HepG2 (cell line): ENCODE data around the gene CISD1. TPM values are rescaled to one million over a fixed set of nuclear protein-coding genes. Genes with fewer than 3 reads are reported as not detected.

Experiments used
- AGO1 ChIP-seq: fragments of 200-400 bp; formaldehyde crosslinking; IDR thresholded peaks from 2 replicates; pipeline ENCODE4 v1.6.1; 2017; ENCODE audit warnings: mild to moderate bottlenecking, low read depth, low read length, moderate library complexity; ENCODE audit not compliant: poor library complexity, severe bottlenecking
- ATF7 ChIP-seq, 2 experiments: fragments of 450-650 bp in 1 of 2; sonication (generic) in 1 of 2; formaldehyde crosslinking in 1 of 2; IDR thresholded peaks; 2 replicates each; pipeline versions ENCODE4 v1.4.0 to v1.6.1; 2016 to 2020; ENCODE audit warnings: antibody characterized with exemption in 1 of 2, mild to moderate bottlenecking in 1 of 2, missing genetic modification reagents in 1 of 2
- ETV6 ChIP-seq: sonication (generic); formaldehyde crosslinking; conservative IDR thresholded peaks from 2 replicates; pipeline ENCODE4 v1.4.0; 2020; ENCODE audit warnings: missing genetic modification reagents
- FOSL2 ChIP-seq: sonication (generic); formaldehyde crosslinking; IDR thresholded peaks from 2 replicates; pipeline ENCODE4 v1.4.0; 2020; ENCODE audit warnings: missing genetic modification reagents
- GABPA ChIP-seq, 2 experiments: IDR thresholded peaks; 2 replicates each; pipeline ENCODE4 v1.6.1; 2011 to 2016; ENCODE audit warnings: low read depth in 2 of 2, low read length in 1 of 2, missing biosample characterization in 1 of 2, missing genetic modification characterization in 1 of 2
- HOXA7 ChIP-seq: sonication (generic); formaldehyde crosslinking; IDR thresholded peaks from 2 replicates; pipeline ENCODE4 v1.8.1; 2022; ENCODE audit warnings: mild to moderate bottlenecking, missing genetic modification reagents, moderate library complexity
- HOXA9 ChIP-seq: sonication (generic); formaldehyde crosslinking; IDR thresholded peaks from 2 replicates; pipeline ENCODE4 v1.8.1; 2022; ENCODE audit warnings: missing genetic modification reagents, mild to moderate bottlenecking, moderate library complexity, borderline replicate concordance
- NFE2 ChIP-seq: sonication (generic); formaldehyde crosslinking; IDR thresholded peaks from 2 replicates; pipeline ENCODE4 v1.4.0; 2020; ENCODE audit warnings: missing genetic modification reagents
- NFKB2 ChIP-seq: sonication (generic); formaldehyde crosslinking; IDR thresholded peaks from 2 replicates; pipeline ENCODE4 v1.4.0; 2020; ENCODE audit warnings: missing genetic modification reagents, borderline replicate concordance
- SAFB2 ChIP-seq: sonication (generic); formaldehyde crosslinking; IDR thresholded peaks from 2 replicates; pipeline ENCODE4 v1.5.1; 2020; ENCODE audit warnings: missing genetic modification reagents, low read depth, mild to moderate bottlenecking, borderline replicate concordance
- SALL1 ChIP-seq: sonication (generic); formaldehyde crosslinking; IDR thresholded peaks from 2 replicates; pipeline ENCODE4 v1.8.0; 2022; ENCODE audit warnings: mild to moderate bottlenecking, missing genetic modification reagents
- SNAI1 ChIP-seq: sonication (generic); formaldehyde crosslinking; IDR thresholded peaks from 2 replicates; pipeline ENCODE4 v1.5.0; 2020; ENCODE audit warnings: mild to moderate bottlenecking, missing genetic modification reagents, borderline replicate concordance
- SPEN ChIP-seq: sonication (generic); formaldehyde crosslinking; IDR thresholded peaks from 2 replicates; pipeline ENCODE4 v1.5.1; 2020; ENCODE audit warnings: low read depth, mild to moderate bottlenecking, missing genetic modification reagents
- ZFX ChIP-seq: sonication (generic); formaldehyde crosslinking; IDR thresholded peaks from 2 replicates; pipeline ENCODE4 v1.4.0; 2020; ENCODE audit warnings: mild to moderate bottlenecking, low read depth, missing genetic modification reagents, moderate library complexity
- ZNF263 ChIP-seq: sonication (generic); formaldehyde crosslinking; IDR thresholded peaks from 2 replicates; pipeline ENCODE4 v1.4.0; 2020; ENCODE audit warnings: missing genetic modification reagents
- ZNF556 ChIP-seq: sonication (generic); formaldehyde crosslinking; IDR thresholded peaks from 2 replicates; pipeline ENCODE4 v1.4.0; 2020; ENCODE audit warnings: mild to moderate bottlenecking, missing genetic modification reagents, borderline replicate concordance
- ZNF567 ChIP-seq: sonication (generic); formaldehyde crosslinking; IDR thresholded peaks from 2 replicates; pipeline ENCODE4 v1.8.1; 2023; ENCODE audit warnings: mild to moderate bottlenecking, missing genetic modification reagents, borderline replicate concordance
- polyA plus RNA-seq, 8 experiments: library from polyadenylated mRNA; depleted of rRNA in 3 of 8; stranded (reverse) in 7 of 8; unstranded in 1 of 8; fragments of >200 nt; fragmentation: Illumina TruSeq in 4 of 8; extraction: Trizol in 4 of 8; gene quantifications; 2 replicates each; pipeline versions ENCODE4 v1.2.1 to v1.2.3, GENCODE V29; 2011 to 2016; ENCODE audit warnings: low read depth in 4 of 8, missing spikeins in 1 of 8, mixed read lengths in 1 of 8; ENCODE audit not compliant: insufficient read depth in 1 of 8
- total RNA-seq, 5 experiments: library from RNA; depleted of rRNA; stranded (reverse); fragments of >200 nt; fragmentation: Illumina TruSeq; extraction: Trizol; gene quantifications; 2 replicates each; pipeline ENCODE4 v1.2.3, GENCODE V29; 2016; ENCODE audit warnings: low read depth in 1 of 5
- TF ChIP-seq, protein P1 (sequence below): sonication (generic); formaldehyde crosslinking; IDR thresholded peaks from 2 replicates; pipeline ENCODE4 v1.4.0; 2020; ENCODE audit warnings: missing genetic modification reagents, mild to moderate bottlenecking, borderline replicate concordance
- TF ChIP-seq, protein P2 (sequence below): IDR thresholded peaks from 2 replicates; pipeline ENCODE4 v1.6.1; 2016; ENCODE audit warnings: low read depth, control low read depth
- TF ChIP-seq, protein P3 (sequence below): sonication (generic); formaldehyde crosslinking; IDR thresholded peaks from 2 replicates; pipeline ENCODE4 v1.8.0; 2022; ENCODE audit warnings: mild to moderate bottlenecking, missing genetic modification reagents, moderate library complexity
- TF ChIP-seq, protein P4 (sequence below): sonication (generic); formaldehyde crosslinking; conservative IDR thresholded peaks from 2 replicates; pipeline ENCODE4 v1.8.1; 2023; ENCODE audit warnings: missing genetic modification reagents
- TF ChIP-seq, protein P5 (sequence below): sonication (generic); formaldehyde crosslinking; IDR thresholded peaks from 2 replicates; pipeline ENCODE4 v1.8.1; 2023; ENCODE audit warnings: mild to moderate bottlenecking, moderate library complexity, missing genetic modification reagents

The CISD1 gene
- total and polyA plus RNA-seq, 2 of the 13 experiments (the other 11 are each of a cell fraction or from before 2014, with no cell fraction given): 63.4 to 78.9 TPM

DNA sequence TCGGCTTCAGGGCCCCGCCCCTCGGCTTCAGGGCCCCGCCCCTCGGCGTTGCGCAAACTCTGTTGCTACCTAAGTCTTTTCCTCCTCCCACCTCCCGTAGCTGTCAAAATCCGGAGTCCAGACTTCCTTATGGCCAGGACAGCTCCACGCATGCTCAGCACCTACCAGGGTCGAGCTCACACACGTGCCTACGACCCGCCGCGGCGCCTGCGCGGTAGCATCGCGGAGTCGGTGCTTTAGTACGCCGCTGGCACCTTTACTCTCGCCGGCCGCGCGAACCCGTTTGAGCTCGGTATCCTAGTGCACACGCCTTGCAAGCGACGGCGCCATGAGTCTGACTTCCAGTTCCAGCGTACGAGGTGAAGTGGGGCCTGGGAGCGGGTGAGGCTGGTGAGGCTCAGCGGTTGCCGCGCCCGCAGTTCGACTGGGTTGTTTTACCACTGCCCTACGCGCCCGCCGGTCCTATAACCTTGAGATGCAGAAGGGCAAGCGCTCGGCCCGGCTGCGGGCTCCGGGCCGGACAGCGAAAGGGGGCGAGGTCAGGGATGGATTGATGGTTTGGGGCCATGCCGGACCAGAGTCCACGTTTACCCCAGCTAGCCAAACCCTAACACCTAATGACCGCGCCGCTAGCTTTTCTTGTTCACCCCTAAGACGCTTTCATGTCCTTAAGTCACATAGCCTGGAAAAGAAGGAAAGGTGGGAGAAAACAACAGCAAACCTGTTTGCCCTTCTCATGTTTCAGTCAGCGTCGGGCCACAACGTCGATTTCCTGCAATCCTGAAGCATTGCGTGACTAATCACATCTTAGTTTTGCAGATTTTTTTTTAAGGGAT, at the start of gene CISD1 (continued):
- TF ChIP-seq, protein P1, sequence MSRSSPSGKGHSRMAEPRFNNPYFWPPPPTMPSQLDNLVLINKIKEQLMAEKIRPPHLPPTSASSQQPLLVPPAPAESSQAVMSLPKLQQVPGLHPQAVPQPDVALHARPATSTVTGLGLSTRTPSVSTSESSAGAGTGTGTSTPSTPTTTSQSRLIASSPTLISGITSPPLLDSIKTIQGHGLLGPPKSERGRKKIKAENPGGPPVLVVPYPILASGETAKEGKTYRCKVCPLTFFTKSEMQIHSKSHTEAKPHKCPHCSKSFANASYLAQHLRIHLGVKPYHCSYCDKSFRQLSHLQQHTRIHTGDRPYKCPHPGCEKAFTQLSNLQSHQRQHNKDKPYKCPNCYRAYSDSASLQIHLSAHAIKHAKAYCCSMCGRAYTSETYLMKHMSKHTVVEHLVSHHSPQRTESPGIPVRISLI: no peak
- TF ChIP-seq NFE2 (CRISPR knock-in tag) (no peak; the same call in 1 of the 2 replicates), ZFX (CRISPR knock-in tag) (peak; percentile 90), ETV6 (CRISPR knock-in tag) (peak; percentile 67; the same call in 1 of the 2 replicates), FOSL2 (CRISPR knock-in tag) (peak; percentile 55), SNAI1 (CRISPR knock-in tag) (peak; percentile 80; the same call in 1 of the 2 replicates), ZNF567 (CRISPR knock-in tag) (peak; percentile 78; the same call in 1 of the 2 replicates), AGO1 (no peak), ZNF263 (CRISPR knock-in tag) (peak; percentile 77), ZNF556 (no peak; the same call in 1 of the 2 replicates), NFKB2 (CRISPR knock-in tag) (peak; percentile 97), HOXA9 (peak; percentile 75; the same call in 1 of the 2 replicates), SPEN (peak; percentile 83), GABPA (IDR thresholded peaks at IDR 0.05; ENCODE audit: low read depth, low read length) (no peak), GABPA (CRISPR knock-in tag; IDR thresholded peaks at IDR 0.05; ENCODE audit: low read depth) (peak; percentile 61), HOXA7 (CRISPR knock-in tag) (no peak), ATF7 (IDR thresholded peaks at IDR 0.05) (no peak), ATF7 (CRISPR knock-in tag; IDR thresholded peaks at IDR 0.05) (no peak), SALL1 (CRISPR knock-in tag) (peak; percentile 99), SAFB2 (CRISPR knock-in tag) (no peak; the same call in 1 of the 2 replicates)
- TF ChIP-seq, protein P2, sequence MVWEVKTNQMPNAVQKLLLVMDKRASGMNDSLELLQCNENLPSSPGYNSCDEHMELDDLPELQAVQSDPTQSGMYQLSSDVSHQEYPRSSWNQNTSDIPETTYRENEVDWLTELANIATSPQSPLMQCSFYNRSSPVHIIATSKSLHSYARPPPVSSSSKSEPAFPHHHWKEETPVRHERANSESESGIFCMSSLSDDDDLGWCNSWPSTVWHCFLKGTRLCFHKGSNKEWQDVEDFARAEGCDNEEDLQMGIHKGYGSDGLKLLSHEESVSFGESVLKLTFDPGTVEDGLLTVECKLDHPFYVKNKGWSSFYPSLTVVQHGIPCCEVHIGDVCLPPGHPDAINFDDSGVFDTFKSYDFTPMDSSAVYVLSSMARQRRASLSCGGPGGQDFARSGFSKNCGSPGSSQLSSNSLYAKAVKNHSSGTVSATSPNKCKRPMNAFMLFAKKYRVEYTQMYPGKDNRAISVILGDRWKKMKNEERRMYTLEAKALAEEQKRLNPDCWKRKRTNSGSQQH (CRISPR knock-in tag): peak; percentile 39
- TF ChIP-seq, protein P3, sequence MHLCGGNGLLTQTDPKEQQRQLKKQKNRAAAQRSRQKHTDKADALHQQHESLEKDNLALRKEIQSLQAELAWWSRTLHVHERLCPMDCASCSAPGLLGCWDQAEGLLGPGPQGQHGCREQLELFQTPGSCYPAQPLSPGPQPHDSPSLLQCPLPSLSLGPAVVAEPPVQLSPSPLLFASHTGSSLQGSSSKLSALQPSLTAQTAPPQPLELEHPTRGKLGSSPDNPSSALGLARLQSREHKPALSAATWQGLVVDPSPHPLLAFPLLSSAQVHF (CRISPR knock-in tag): peak; percentile 94; the same call in 1 of the 2 replicates
- TF ChIP-seq, protein P4, sequence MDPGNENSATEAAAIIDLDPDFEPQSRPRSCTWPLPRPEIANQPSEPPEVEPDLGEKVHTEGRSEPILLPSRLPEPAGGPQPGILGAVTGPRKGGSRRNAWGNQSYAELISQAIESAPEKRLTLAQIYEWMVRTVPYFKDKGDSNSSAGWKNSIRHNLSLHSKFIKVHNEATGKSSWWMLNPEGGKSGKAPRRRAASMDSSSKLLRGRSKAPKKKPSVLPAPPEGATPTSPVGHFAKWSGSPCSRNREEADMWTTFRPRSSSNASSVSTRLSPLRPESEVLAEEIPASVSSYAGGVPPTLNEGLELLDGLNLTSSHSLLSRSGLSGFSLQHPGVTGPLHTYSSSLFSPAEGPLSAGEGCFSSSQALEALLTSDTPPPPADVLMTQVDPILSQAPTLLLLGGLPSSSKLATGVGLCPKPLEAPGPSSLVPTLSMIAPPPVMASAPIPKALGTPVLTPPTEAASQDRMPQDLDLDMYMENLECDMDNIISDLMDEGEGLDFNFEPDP: peak; percentile 88; the same call in 1 of the 2 replicates
- TF ChIP-seq, protein P5, sequence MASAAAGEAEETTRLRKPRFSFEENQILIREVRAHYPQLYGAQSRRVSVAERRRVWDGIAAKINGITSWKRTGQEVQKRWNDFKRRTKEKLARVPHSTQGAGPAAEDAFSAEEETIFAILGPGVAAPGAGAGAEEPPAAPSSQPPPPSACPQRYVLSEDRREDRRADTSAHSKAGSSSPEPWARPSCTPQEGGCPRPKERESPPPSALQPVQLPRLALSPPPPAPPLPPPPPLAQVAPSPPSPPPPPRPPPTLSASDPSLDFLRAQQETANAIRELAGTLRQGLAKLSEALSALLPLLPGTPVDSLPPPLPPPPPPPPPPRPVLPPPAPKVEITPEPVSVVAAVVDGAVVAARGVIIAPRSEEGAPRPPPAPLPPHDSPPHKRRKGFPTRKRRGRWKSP (CRISPR knock-in tag): peak; percentile 86
